Measurements from ENCODE around the gene ZDHHC4.

DNA sequence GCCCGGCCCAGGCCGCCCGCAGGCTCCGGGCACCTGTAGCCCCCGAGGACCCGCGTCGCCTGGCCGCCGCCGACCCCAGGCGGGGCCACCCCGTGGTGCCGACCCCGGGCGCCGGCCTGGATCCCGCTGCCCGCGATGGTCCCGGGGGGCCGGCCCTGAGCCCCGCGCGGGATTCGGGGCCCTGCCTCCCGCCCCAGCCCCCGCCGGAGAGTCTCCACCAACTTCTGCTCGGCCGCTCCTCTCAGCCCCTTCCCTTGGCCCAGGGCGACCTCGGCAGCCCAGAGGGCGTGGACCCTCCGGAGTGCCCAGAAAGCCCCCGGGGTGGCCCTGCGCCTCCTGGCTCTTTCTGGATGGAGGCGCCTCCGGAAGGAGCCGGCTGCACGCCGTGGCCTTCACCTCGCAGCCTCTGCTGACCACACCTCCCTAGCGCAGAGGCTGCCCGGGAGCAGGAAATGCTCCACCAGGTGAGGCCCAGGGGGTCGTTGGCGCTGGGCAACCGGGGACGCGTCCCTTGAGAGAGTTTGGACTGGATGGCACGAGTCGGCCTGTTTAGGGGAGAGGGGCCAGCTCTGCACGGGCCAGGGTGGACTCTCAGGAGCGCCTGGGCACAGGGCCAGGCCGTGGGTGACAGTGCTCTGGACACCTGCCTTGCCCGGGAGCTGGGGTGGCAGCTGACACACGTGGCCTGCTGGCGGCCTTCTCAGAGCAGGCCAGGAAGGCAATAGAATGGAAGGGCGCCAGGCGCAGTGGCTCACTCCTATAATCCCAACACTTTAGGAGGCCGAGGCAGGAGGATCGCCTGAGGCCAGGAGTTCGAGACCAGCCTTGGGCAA lies 38.7 kb downstream of the ZDHHC4 start:
- TF ChIP-seq POLR2A (IDR thresholded peaks at IDR 0.05), result no peak
- TF ChIP-seq, protein P1, sequence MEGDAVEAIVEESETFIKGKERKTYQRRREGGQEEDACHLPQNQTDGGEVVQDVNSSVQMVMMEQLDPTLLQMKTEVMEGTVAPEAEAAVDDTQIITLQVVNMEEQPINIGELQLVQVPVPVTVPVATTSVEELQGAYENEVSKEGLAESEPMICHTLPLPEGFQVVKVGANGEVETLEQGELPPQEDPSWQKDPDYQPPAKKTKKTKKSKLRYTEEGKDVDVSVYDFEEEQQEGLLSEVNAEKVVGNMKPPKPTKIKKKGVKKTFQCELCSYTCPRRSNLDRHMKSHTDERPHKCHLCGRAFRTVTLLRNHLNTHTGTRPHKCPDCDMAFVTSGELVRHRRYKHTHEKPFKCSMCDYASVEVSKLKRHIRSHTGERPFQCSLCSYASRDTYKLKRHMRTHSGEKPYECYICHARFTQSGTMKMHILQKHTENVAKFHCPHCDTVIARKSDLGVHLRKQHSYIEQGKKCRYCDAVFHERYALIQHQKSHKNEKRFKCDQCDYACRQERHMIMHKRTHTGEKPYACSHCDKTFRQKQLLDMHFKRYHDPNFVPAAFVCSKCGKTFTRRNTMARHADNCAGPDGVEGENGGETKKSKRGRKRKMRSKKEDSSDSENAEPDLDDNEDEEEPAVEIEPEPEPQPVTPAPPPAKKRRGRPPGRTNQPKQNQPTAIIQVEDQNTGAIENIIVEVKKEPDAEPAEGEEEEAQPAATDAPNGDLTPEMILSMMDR (IDR thresholded peaks at IDR 0.05), result no peak
